KMS-11 (cell line): Measurements from ENCODE around the gene SGTA.

ENCODE experiments used
- H2AFZ ChIP-seq: fragments of 200-600 bp; sonication (generic); 2 replicates; pipeline ENCODE4 v1.6.1; 2016; ENCODE audit warnings: antibody characterized with exemption, mixed run types, low read depth
- H3K27ac ChIP-seq: fragments of 200-600 bp; sonication (generic); 2 replicates; pipeline ENCODE4 v1.6.1; 2016; ENCODE audit warnings: mild to moderate bottlenecking, mixed run types
- H3K27me3 ChIP-seq: fragments of 200-600 bp; sonication (generic); 2 replicates; pipeline ENCODE4 v1.6.1; 2017; ENCODE audit warnings: mild to moderate bottlenecking, low read depth, mixed run types, moderate library complexity; ENCODE audit not compliant: insufficient read depth
- H3K36me3 ChIP-seq: fragments of 200-600 bp; sonication (generic); 2 replicates; pipeline ENCODE4 v1.6.1; 2017; ENCODE audit warnings: mild to moderate bottlenecking, mixed run types; ENCODE audit not compliant: insufficient read depth
- H3K4me1 ChIP-seq: fragments of 200-600 bp; sonication (generic); 2 replicates; pipeline ENCODE4 v1.6.1; 2016; ENCODE audit warnings: mild to moderate bottlenecking, low read depth, mixed run types; ENCODE audit not compliant: poor library complexity, severe bottlenecking
- H3K4me2 ChIP-seq: fragments of 200-600 bp; sonication (generic); 2 replicates; pipeline ENCODE4 v1.7.0; 2016; ENCODE audit warnings: mild to moderate bottlenecking, mixed run types
- H3K4me3 ChIP-seq: fragments of 200-600 bp; sonication (generic); IDR thresholded peaks from 2 replicates; pipeline ENCODE4 v1.6.1; 2017; ENCODE audit warnings: low read depth, low read length, mixed read lengths; ENCODE audit not compliant: insufficient read depth
- H3K79me2 ChIP-seq: fragments of 200-600 bp; sonication (generic); 2 replicates; pipeline ENCODE4 v1.6.1; 2016; ENCODE audit warnings: low read depth, mixed run types; ENCODE audit not compliant: insufficient read depth
- H3K9ac ChIP-seq: fragments of 200-600 bp; sonication (generic); 2 replicates; pipeline ENCODE4 v1.6.1; 2016; ENCODE audit warnings: mild to moderate bottlenecking, mixed run types
- H4K20me1 ChIP-seq: fragments of 200-600 bp; sonication (generic); 2 replicates; pipeline ENCODE4 v1.6.1; 2016; ENCODE audit warnings: mild to moderate bottlenecking, mixed run types; ENCODE audit not compliant: insufficient read depth
- CTCF ChIP-seq: fragments of 200-600 bp; sonication (generic); conservative IDR thresholded peaks from 2 replicates; pipeline ENCODE4 v1.6.1; 2017; ENCODE audit warnings: low read depth, mild to moderate bottlenecking, antibody characterized with exemption, low read length, moderate library complexity, mixed read lengths

The SGTA gene

DNA sequence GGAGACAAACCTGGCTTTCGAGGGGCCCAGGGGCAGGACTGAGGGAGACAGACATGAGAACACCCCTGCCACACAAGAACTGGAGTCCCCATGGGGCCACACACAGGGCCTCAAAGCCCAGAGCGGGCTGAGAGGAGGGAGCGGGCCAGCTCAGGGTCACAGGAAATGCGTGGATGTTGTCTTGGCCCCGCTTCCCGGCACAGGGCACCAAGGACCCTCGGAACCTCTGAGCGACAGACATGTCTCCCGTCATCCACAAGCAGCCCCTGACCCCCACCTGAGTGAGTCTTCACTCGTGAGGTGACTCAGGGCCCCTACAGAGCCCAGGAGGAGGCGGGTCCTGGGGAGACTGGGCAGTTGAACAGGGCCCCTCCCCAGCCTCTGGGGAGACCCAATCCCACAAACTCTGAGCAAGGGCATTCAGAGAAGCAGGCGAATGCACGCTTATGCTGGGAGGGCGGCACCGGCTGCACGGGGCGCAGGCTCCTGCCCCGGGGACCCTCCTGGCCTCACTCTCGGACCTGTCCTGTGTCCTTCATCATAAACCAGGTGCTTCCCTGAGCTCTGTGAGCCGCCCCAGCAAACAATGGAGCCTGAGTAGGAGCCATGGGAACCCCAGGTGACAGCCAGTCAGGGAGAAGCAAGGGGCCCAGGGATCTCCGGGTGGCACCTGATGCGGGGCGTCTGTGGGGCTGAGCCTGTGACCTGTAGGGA is 20.1 kb downstream of the SGTA start:
- TF ChIP-seq CTCF, result no peak
- no peak overlapping the region for H3K9ac ChIP-seq

GRCh38 chr19:2761876-2762782 is 20.9 kb downstream of the SGTA start:
- TF ChIP-seq CTCF, result no peak
- Histone ChIP-seq H3K27ac (no peak overlapping the region), H4K20me1 (no peaks in the 10 kb centered on the region), H3K27me3 (no peaks in the 10 kb centered on the region), H3K79me2 (no peaks in the 10 kb centered on the region), H3K4me1 (no peaks in the 10 kb centered on the region), H3K4me3 (no peak overlapping the region), H3K9ac (no peak overlapping the region), H2AFZ (no peak overlapping the region), H3K4me2 (no peak overlapping the region), H3K36me3 (no peaks in the 10 kb centered on the region; the same call in 1 of the 2 replicates)

More for the DNA sequence above, 20.1 kb downstream of the SGTA start:
- H3K27ac ChIP-seq, result no peak overlapping the region
- H3K36me3 ChIP-seq, result no peaks in the 10 kb centered on the region; the same call in 1 of the 2 replicates
- H3K4me1 ChIP-seq, result no peaks in the 10 kb centered on the region
- no peak overlapping the region for H3K4me3 ChIP-seq
- H3K27me3 ChIP-seq, result no peaks in the 10 kb centered on the region
- no peak overlapping the region for H2AFZ ChIP-seq
- no peaks in the 10 kb centered on the region for H3K79me2 ChIP-seq
- H3K4me2 ChIP-seq, result no peak overlapping the region
- H4K20me1 ChIP-seq, result no peaks in the 10 kb centered on the region

DNA sequence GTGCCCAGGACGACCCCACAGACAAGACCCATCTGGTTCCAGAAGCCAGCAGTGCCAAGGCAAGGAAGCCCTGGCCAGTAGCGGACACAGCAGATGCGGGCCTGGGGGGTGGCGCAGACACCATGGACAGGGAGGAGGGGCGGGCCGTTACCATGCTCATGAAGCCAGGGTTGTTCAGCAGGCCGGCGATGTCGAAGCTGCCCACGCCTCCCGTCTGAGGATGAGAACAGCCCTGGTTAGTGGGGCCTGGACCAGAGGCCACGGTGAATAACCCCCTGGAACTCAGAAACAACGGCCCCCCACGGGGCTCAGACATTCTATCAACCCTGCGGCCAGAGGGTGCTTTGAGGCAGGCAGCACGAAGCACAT is 21.8 kb downstream of the SGTA start:
- no peak for TF ChIP-seq CTCF

DNA sequence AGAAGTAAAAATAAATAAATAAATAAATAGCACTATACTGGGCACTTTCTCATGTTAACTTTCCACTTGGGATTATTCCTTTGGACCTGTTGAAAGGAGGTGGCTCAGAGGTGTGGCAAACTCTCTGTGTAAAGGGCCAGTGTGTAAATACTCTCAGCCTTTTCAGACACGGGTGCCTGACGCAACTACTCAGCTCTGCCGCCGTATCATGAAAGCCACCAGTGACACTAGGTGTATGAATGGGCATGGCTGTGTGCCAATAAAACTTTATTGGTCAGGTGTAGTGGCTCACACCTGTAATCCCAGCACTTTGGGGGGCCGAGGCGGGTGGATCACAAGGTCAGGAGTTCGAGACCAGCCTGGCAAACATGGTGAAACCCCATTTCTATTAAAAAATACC is 23.1 kb downstream of the SGTA start:
- Histone ChIP-seq H3K79me2 (no peaks in the 10 kb centered on the region), H2AFZ (no peak overlapping the region), H3K27ac (no peak overlapping the region), H3K4me2 (no peak overlapping the region), H3K36me3 (no peaks in the 10 kb centered on the region), H3K4me1 (no peaks in the 10 kb centered on the region), H3K4me3 (no peak overlapping the region), H3K27me3 (no peaks in the 10 kb centered on the region), H3K9ac (no peak overlapping the region), H4K20me1 (no peaks in the 10 kb centered on the region)
- no peak for TF ChIP-seq CTCF

More for the DNA sequence above, 21.8 kb downstream of the SGTA start:
- no peaks in the 10 kb centered on the region; the same call in 1 of the 2 replicates for H3K36me3 ChIP-seq
- no peak overlapping the region for H3K4me3 ChIP-seq
- H3K27ac ChIP-seq, result no peak overlapping the region
- no peaks in the 10 kb centered on the region for H3K27me3 ChIP-seq
- no peak overlapping the region for H3K9ac ChIP-seq
- H2AFZ ChIP-seq, result no peak overlapping the region
- H3K79me2 ChIP-seq, result no peaks in the 10 kb centered on the region
- H3K4me2 ChIP-seq, result no peak overlapping the region
- H3K4me1 ChIP-seq, result no peaks in the 10 kb centered on the region
- H4K20me1 ChIP-seq, result no peaks in the 10 kb centered on the region
